Fibroblast of lung (primary cell): Measurements from ENCODE around the gene RGS3.

Source experiments
- EZH2 ChIP-seq: IDR thresholded peaks from 2 replicates; pipeline ENCODE4 v1.5.1; 2012; ENCODE audit warnings: low read length, control low read depth, mild to moderate bottlenecking; ENCODE audit errors: missing control alignments
- TF ChIP-seq, protein P1 (sequence below), 2 donors: IDR thresholded peaks in 1 of 2; conservative IDR thresholded peaks in 1 of 2; 1 replicate in 1 of 2; 2 replicates in 1 of 2; pipeline ENCODE4 v1.5.1; 2011 to 2012; ENCODE audit warnings: low read length in 2 of 2, control low read depth in 1 of 2, inconsistent platforms in 1 of 2, low read depth in 1 of 2, mild to moderate bottlenecking in 1 of 2

- TF ChIP-seq, protein P1, sequence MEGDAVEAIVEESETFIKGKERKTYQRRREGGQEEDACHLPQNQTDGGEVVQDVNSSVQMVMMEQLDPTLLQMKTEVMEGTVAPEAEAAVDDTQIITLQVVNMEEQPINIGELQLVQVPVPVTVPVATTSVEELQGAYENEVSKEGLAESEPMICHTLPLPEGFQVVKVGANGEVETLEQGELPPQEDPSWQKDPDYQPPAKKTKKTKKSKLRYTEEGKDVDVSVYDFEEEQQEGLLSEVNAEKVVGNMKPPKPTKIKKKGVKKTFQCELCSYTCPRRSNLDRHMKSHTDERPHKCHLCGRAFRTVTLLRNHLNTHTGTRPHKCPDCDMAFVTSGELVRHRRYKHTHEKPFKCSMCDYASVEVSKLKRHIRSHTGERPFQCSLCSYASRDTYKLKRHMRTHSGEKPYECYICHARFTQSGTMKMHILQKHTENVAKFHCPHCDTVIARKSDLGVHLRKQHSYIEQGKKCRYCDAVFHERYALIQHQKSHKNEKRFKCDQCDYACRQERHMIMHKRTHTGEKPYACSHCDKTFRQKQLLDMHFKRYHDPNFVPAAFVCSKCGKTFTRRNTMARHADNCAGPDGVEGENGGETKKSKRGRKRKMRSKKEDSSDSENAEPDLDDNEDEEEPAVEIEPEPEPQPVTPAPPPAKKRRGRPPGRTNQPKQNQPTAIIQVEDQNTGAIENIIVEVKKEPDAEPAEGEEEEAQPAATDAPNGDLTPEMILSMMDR (conservative IDR thresholded peaks at IDR 0.05 in 1 of 2, IDR thresholded peaks at IDR 0.05 in 1 of 2; ENCODE audit: low read depth in 1 of 2, low read length in 2 of 2), result no peak
- no peak for TF ChIP-seq EZH2
Observed at GRCh38 chr9:113538701-113539430, 75.3 kb downstream of the RGS3 start.
